Activated CD8-positive, alpha-beta memory T cell treated with anti-CD3 and anti-CD28 coated beads for 1 hour (primary cell): Measurements from ENCODE around the gene RAB6C.
"Not testable (repeated sequence)": the region's sequence is repeated elsewhere in the genome, so short reads cannot be mapped to it uniquely, and the experiment has no call there.

ENCODE experiments used
- DNase-seq, 2 donors: peaks; one replicate each; pipeline ENCODE4 v3.0.0-alpha.2; 2020; ENCODE audit warnings: low read depth in 1 of 2; ENCODE audit errors: extremely low read depth in 1 of 2

The RAB6C gene

DNA sequence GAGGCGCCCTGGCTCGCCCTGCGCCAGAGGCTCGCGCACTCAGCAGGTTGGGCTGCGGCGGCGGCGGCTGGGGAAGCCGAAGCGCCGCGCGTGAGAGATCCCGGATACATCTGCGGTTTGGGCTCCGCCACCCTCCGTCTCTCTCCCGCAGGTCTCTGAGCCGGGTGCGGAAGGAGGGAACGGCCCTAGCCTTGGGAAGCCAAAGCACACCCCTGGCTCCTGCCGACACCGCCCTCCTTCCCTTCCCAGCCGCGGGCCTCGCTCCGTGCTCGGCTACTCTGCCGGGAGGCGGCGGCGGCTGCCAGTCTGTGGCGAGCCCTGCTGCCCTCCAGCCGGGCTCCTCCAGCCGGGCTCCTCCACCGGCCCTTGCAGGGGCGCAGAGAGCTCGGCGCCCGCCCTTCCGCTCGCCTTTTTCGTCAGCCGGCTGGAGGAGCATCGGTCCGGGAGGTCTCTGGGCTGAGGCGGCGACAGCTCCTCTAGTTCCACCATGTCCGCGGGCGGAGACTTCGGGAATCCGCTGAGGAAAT, at the start of gene RAB6C:
Gene RAB6C (plus strand): TSS at position 38 of the 527 bp plus-strand sequence. CDS start 450 bp downstream, at position 488.
- not testable (repeated sequence) for DNase-seq

DNA sequence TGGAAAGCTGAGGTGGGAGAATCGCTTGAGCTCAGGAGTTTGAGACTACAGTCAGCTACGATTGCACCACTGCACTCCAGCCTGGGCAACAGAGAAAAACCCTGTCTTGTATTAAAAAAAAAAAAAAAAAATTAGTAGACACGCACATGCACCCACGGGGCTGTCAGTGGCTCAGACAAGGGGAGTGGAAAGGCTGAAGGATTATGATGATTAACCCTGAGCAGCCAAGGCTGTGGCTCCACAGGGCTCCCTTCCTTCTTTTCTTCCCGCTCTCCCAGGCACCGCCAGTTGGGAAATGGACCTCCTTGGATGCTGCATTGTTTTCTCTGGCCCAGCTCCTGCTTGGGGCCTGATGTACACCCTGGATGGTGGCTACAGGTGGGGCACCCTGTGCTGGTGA, 49.0 kb upstream of the RAB6C start:
- no peak for DNase-seq

DNA sequence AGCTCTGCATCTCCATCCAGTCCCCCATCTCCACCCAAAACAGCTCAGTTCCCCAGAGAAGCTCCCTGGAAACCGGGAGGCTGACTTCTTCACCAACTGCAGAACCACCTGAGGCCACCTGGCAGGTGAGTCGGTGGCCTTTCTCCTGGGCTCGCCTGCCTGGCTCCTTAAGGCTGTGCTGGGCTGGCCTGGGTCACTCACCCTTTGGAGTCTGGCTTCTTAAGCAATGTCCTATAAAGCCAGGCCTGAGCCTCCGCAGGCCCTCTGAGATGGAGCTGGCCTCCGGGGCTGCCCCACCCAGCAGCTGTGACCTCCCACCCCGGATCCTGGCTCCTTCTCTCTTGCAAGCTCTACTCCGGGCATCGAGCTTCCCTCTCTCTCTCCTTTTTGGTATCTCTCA, 46.1 kb upstream of the RAB6C start:
- not testable (repeated sequence) for DNase-seq

DNA sequence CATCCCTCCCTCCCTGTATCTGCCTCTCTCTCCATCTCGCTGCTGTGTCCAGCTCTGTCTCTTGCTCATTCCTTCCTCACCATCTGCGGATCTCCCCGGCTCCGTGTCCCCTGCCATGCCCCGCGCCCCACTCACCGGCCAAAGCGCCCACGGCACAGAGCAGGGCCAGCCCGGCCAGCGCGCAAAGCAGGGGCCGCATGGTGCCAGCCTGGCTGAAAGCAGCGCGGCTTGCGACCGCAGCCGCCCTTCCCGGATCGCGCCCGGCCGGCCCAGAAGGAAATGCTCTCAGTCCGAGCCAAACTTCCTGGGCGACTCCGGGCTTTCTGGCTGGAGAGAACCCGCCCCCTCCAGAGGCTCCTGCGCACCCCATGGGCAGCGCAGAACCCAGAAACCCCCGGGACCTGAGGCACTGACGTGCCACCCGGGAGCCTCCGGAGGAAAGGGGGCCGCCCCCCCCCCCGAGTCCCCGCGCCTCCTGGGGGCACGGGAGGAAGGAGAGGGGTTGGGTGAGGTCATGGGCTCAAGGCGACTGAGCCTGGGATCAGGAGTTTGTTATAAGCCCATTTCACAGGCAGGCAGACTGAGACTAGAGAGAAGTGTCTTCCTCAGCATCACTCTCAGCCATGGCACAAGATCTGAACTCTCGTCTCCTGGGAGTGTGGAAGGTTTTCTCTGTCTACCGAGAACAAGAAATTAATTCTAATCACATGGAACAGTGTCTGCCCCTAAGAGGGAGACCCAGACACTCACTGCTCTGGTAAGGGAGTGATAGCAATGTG, 45.2 kb upstream of the RAB6C start:
- no peak for DNase-seq

DNA sequence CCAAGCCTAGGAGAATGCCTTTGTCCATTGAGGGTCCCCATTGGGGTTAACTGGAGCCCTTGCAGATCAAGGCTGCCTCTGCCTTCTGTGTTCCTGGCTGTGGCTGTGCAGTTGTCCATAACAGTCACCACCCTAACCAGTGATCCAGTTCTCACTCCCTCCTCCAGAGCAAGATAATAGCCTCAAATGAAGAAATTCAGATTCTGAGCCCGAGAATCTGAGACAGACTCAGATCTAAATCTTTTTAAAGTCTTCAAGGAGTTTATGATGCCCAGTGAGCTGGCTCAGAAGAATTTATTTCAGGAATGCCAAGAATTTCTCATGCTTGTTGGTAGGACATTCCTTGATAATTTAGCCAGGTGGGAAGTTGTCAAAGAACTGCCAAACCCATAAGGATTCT, 44.3 kb upstream of the RAB6C start:
- DNase-seq = no peak

DNA sequence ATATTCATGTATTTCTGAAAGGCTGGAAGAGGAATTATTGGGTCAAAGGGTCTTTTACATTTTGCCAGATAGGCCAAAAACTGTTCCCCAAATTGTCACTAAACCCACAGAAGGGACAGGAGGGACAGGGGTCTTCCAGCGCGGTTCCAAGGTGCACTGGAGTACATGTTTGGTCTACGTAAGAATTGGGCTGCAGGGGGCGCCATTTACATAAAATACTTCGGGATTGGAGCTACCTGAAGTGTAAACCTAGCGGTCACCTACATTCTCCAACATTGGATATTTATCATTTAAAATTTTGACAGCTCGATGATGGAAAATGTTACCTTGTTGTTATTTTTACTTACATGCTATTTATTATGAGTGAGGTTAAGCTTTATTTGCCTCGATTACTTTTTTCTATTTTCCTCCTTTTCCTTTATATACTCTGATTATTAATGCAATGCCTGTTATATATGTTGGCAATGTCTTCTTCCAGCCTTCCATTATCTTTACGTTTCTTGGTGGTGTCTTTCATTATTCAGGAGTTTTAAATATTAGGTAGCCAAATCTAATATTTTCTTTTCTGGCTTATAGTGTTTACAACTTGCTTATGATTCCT, 43.0 kb upstream of the RAB6C start:
- peak in 1 of 2 donors; percentile 19 for DNase-seq

DNA sequence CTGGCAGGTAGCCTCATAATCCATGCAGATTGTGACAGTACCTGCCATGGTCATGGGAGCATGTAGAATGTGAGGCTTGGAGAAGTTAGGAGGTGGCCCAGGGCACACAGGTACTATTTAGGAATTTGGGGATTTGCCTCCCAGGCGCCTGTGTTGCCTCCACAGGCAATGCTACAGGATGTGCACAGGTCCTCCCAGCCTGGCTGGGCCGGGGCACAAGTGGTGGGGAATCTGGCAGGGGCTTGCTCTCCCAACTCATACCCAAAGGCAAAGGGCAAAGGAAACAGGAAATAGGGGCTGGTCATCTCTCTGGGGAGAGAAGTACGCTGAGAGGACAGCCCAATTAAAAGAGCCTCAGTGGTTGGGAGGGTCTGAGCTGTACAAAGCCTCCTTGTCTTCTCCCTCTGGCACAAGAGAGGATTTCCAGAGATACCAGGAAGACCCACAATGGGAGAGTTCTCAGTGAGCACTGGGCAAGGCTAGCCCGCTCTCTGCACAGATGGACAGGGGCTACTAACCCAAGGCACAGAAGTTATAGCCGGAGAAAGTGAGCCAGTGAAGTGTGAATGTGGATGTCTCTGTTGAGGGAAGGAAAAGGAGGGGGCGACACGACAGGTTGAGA, 40.5 kb upstream of the RAB6C start:
- not testable (repeated sequence) for DNase-seq

DNA sequence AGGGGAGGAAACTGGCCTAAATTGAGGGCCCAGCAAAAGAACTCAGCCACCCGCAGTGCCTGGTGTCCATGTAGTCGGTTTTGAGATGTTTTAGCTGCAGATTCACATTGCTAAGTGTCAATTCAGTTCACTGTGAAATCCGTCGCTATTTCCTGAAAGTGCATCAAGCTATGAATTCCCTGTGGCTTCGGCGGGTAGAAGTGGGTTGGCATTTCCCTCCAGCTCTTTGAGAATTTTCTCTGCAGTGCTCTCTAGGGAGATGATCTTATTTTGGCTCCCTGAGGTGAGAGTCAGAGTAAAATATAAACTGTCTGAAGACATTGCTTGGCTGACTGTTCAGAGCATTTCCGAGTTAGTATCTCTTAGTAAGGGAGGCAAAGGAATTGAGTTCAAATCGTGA, 36.0 kb upstream of the RAB6C start:
- DNase-seq = not testable (repeated sequence)

DNA sequence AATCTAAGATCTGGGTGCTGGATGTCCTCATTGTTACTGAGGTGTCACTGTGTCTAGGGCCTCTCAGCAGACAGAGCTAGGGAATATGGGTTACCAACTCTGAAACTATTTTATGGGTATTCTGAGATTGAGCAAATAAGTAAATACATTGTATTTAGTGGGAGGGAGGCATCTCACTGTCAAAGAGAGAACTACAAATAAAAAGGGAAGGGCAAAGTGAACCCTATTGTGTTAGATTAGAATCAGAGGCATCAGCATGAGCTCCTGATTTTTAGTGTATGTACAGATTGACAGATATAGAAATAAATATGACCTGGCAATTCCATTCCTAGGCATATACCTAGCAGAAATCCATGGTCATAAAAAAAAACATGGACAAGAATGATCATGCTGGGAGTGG, 33.9 kb upstream of the RAB6C start:
- DNase-seq = no peak

DNA sequence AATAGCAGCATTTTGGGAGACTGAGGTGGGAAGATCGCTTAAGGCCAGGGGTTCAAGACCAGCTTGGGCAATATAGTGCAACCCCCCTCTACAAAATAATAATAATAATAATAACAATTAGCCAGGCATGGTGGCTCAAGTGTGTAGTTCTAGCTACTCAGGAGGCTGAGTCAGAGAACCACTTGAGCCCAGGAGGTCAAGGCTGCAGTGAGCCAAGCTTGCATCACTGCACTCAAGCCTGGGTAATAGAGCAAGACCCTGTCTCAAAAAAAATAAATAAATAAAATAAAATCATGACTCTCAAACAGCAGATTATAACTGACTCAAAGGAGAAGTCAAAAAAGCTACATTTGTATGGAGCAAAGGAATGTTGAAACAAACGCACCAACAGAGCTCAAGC, 31.8 kb upstream of the RAB6C start:
- not testable (repeated sequence) for DNase-seq

DNA sequence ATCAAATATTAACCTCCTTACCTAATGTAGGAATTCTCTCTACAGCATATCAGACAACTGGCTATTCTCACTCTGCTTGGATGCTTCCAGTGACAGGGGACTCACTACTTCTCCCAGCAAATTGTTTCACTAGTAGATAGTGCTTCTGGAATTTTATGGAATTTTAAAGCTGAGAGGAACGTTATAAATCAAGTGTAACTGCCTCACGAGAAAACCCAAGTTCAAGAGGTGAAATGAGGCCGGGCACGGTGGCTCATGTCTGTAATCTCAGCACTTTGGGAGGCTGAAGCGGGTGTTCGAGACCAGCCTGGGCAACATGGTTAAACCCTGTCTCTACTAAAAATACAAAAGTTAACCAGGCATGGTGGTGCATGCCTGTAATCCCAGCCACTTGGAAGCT, 23.3 kb upstream of the RAB6C start:
- not testable (repeated sequence) for DNase-seq

DNA sequence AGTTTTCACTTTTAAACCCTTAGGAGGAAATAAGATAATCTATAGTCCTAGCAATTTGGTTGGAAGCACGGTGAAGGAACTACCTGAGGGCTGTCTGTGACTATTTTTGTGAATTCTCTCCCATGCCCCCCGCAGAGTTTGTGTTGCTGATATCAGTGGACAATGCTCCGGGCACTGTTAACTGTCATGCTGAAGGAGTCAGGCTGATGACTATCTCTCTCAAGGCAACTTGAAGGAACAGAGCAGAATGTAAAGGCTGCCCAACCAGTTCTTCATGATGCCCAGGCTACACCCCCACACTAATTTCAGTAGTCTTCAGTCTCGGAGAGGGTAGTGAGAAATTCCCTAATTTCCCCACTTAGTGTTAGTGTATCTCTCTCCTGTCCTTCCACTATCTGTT, 21.6 kb upstream of the RAB6C start:
- no peak for DNase-seq

DNA sequence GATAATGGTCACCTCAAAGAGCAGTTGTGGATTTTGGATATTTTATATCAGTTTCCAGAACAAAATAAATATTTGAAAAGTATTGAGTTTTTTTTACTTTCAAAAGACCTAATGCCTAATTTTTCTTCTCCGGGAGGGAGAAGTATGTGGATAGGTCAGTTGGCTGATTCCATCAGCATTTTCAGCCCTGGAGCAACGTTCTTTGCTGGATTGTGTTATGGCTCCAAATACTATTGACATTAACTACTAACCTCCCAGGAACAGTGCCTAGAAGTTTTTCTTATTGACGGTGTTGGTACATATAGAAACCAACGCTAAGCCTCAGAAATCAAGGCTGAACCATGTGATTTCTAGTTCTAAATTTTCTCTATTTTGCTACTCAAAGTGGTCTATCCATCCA, 20.7 kb upstream of the RAB6C start:
- DNase-seq = not testable (repeated sequence)

DNA sequence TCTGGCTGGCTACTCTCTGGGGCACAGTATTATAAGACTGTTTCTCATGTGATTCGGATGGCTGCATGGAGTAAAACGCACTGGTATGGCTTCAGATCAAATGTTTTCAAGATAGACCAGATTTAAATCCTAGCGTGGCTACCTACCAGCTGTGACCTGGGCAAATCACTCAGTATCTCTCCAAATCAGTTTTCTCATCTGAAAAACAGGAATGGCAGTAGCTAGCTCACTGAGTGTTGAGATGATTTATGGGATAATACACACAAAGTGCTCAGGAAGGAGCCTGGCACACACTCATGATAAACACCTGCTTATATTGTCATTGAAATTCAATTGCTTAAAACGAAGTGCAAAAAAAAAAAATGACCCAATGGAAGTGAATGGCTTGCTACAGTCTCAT, 10.9 kb upstream of the RAB6C start:
- not testable (repeated sequence) for DNase-seq

DNA sequence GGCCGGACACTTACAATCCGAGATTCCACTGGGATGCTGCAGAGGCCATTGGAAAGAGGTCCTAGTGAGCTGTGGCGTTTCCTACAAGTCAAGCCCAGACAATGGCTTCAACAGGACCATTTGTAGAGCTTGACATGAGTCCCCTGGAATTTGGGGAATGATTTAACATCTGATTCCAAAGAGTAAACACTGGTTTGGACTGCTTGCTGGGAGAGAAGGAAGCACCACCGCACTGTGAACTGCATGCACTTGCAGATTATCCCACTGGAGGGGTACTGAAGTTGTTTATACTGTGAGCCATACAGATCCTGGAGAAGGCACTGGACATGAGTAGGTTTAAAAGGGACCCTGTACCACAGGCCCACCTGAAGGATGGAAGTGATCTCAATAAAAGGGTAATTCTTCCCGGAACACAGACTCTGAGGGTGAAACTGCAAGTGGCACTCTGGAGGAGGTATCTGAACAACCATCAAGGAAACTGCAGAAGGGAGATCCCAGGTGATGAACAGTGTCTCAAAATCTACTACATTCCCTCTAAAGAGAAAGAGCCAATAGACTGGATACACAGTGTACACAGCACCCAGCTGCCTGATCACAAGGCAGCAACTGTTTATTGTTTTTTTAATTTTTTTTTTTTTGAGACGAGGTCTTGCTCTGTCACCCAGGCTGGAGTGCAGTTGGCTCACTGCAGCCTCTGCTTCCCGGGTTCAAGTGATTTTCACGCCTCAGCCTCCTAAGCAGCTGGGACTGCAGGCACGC, 4.3 kb upstream of the RAB6C start:
- no peak for DNase-seq

DNA sequence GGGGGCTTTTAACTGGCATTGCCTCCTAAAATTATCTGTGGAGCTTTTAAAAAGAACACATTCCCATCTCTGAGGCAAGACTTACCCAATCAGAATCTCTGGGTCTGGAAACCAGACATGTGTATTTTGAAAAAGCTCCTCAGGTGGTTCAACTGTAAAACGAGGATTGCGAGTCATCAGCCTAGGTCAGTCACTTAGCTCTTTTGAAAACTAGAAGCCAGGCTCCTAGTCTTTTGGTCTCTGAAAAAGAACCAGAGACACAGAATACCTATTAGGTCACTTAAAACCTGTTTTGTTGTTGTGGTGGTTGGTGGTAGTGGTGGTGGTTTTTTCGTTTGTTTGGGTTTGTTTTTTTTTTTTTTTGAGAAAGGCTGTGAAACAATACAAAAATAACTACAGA, 2.5 kb upstream of the RAB6C start:
- not testable (repeated sequence) for DNase-seq

DNA sequence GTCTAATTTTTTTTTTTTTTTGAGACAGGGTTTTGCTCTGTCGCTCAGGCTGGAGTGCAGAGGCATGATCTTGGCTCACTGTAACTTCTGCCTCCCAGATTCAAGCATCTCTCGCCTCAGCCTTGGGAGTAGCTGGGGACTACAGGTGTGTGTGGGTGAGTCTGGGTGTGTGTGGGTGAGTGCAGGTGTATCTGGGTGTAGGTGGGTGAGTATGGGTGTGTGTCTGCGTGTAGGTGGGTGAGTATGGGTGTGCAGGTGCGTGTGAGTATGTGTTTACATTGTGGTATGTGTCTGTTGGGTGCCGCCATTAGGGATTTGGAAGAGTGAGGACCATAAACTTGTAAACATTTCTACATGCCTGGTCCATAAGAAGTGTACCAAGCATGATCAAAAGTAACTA, 1.5 kb upstream of the RAB6C start:
- no peak for DNase-seq

DNA sequence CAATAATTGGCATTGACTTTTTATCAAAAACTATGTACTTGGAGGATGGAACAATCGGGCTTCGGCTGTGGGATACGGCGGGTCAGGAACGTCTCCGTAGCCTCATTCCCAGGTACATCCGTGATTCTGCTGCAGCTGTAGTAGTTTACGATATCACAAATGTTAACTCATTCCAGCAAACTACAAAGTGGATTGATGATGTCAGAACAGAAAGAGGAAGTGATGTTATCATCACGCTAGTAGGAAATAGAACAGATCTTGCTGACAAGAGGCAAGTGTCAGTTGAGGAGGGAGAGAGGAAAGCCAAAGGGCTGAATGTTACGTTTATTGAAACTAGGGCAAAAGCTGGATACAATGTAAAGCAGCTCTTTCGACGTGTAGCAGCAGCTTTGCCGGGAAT, 780 bp downstream of the RAB6C start:
- not testable (repeated sequence) for DNase-seq

DNA sequence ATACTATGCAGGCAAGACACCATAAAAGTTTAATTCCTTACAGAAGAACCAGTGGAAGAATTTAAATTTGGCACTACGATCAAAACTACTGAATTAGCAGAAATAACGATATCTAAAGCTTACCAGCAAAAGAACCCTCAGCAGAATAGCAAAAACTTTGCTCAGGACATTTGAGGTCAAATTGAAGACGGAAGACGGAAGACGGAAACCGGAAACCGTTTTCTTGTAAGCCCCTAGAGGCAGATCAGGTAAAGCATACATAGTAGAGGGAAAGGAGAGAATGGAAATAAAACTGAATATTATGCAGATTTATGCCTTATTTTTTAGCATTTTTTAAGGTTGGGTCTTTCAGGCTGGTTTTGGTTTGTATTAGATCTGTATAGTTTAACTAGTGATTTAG, 2.2 kb downstream of the RAB6C start:
- not testable (repeated sequence) for DNase-seq

DNA sequence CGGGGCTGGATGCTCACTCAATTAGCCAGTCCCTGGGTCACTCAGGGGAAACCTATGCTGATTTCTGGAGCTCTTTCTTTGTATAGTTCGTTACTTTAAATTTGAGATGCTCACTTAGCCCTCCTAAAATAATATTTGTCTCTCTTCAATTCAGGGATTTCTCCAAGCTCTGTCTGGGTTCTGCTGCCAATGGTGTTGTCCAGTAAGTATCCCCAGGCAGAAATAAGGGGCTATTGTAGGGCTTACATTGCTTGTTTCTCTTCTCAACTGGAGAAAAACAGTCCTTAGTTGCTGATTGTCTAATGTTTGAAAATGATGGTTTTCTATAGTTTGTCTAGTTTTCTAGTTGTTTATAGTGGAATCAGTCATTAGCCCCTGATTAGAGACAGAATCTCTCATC, 5.0 kb downstream of the RAB6C start:
- no peak for DNase-seq

DNA sequence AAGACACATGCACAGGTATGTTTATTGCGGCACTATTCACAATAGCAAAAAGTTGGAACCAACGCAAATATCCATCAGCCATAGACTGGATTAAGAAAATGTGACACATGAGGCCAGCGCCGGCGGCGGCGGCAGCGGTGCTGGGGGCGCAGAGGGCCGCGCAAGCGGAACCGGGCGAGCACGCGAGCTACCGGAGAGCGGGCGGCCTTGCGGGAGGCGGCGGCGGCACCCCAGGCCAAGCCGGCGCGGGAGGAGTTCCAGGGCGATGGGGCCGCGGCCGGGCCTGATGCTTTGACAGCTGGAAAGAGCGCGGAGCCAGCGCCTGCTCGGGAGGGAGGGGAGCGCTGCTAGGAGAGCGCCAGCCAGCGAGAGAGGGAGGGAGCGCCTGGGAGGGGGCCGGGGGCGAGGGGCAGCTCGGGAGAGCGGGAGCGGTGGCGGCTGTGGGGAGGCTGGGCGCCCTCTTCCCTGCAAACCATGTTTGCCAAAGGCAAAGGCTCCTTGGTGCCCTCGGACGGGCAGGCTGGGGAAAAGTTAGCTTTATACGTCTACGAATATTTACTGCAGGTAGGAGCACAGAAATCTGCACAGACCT, 13.0 kb downstream of the RAB6C start:
- DNase-seq = not testable (repeated sequence)
